Adrenal gland (tissue), 12 donors: ENCODE measurements around the gene USP40. TPM values are rescaled to one million over a fixed set of nuclear protein-coding genes. Genes with fewer than 3 reads are reported as not detected.

Source experiments
- DNase-seq, 7 donors: peaks; one replicate each; pipeline ENCODE4 v3.0.0-alpha.2; 2019 to 2020
- H3K27ac ChIP-seq, 5 donors: fragments of 200-600 bp; sonication (generic) in 4 of 5; 1 replicate in 3 of 5; 2 replicates in 2 of 5; pipeline versions ENCODE4 v1.5.1 to v1.8.0; 2016 to 2020; ENCODE audit warnings: mild to moderate bottlenecking in 1 of 5
- H3K27me3 ChIP-seq: fragments of 200-600 bp; 2 replicates; pipeline ENCODE4 v1.8.0; 2021
- H3K36me3 ChIP-seq, 2 donors: fragments of 200-600 bp; replicated peaks in 1 of 2; 1 replicate in 1 of 2; 2 replicates in 1 of 2; pipeline versions ENCODE4 v1.5.1 to v1.8.0; 2018 to 2022
- H3K4me1 ChIP-seq, 2 donors: fragments of 200-600 bp; replicated peaks in 1 of 2; 1 replicate in 1 of 2; 2 replicates in 1 of 2; pipeline versions ENCODE4 v1.5.1 to v1.8.0; 2018 to 2021
- H3K4me3 ChIP-seq, 4 donors: fragments of 200-600 bp; sonication (generic) in 3 of 4; one replicate each; pipeline ENCODE4 v1.5.1; 2016 to 2018
- H3K9me3 ChIP-seq, 3 donors: fragments of 200-600 bp; sonication (generic) in 1 of 3; replicated peaks in 1 of 3; 1 replicate in 2 of 3; 2 replicates in 1 of 3; pipeline versions ENCODE4 v1.5.1 to v1.8.0; 2016 to 2021
- CTCF ChIP-seq, 6 experiments: fragments of 450-650 bp in 4 of 6; fragments of 200-600 bp in 2 of 6; sonication (generic) in 1 of 6; IDR thresholded peaks; 1 replicate in 5 of 6; 2 replicates in 1 of 6; pipeline versions ENCODE4 v1.5.1 to v1.8.0; 2016 to 2021; ENCODE audit warnings: antibody characterized with exemption in 6 of 6, mild to moderate bottlenecking in 2 of 6, moderate library complexity in 1 of 6
- POLR2A ChIP-seq, 2 donors: fragments of 450-650 bp; IDR thresholded peaks; one replicate each; pipeline ENCODE4 v1.6.1; 2017; ENCODE audit warnings: antibody characterized with exemption in 2 of 2, mild to moderate bottlenecking in 2 of 2, moderate library complexity in 1 of 2
- WGBS, 4 donors: extraction: QIAGEN DNeasy Blood & Tissue Kit in 2 of 4; methylation state at CpG; one replicate each; pipeline versions ENCODE4 v1.1.5 to v1.1.7; 2013 to 2017; 5-methylcytosine and 5-hydroxymethylcytosine counted together
- intact Hi-C, 2 donors: fragments of 100-400 bp; cut with DNase I; formaldehyde crosslinking; loops; one replicate each; pipeline versions ENCODE4 v1.14.1 to v1.15.0; 2022 to 2023
- polyA plus RNA-seq, 3 donors: library from polyadenylated mRNA; stranded (reverse); fragments of 200-250 nt in 2 of 3; fragments of 350-450 nt in 1 of 3; fragmentation: Illumina TruSeq in 1 of 3; extraction: RNeasy Lipid Tissue Mini Kit (QIAGEN cat#74804) in 1 of 3; gene quantifications; one replicate each; pipeline ENCODE4 v1.2.3, GENCODE V29; 2013 to 2014
- total RNA-seq, 9 donors: library from RNA; depleted of rRNA in 4 of 9; stranded (reverse); fragments of >200 nt in 4 of 9; fragments of 120-200 nt in 1 of 9; fragmentation: NEBNext Ultra II Directional in 1 of 9; extraction: Animal tissue kit (Norgen Biotek cat#: 25700) in 1 of 9; gene quantifications; one replicate each; pipeline versions ENCODE4 v1.1.0 to v1.2.4, GENCODE V29; 2013 to 2023
- donor health status: healthy with polysubstance abuse.
- donor health status: Bipolar disorder and iron deficiency.
- donor health status: DM: yes; HTN: yes; CAD: no.
- donor health status: DM: no; HTN: no; CAD: no.
- donor health status: DM: no; HTN: no; CAD: no.
- donor health status: DM: yes; HTN: yes; CAD: no.

USP40 gene
- total and polyA plus RNA-seq, 12 donors = 25.1 to 98.7 (median 46.3) TPM

GRCh38 chr2:233455491-233455890 is 111.1 kb downstream of the USP40 start:
- no peaks in the 10 kb centered on the region for H3K4me1 ChIP-seq
- H3K4me3 ChIP-seq = no peak overlapping the region
- intact Hi-C loops = no loop called here
- no peaks in the 10 kb centered on the region for H3K27me3 ChIP-seq
- H3K36me3 ChIP-seq = peaks cover 0 to 77% of the 10 kb centered on the region in 2 donors
- no peak for DNase-seq
- TF ChIP-seq CTCF (IDR thresholded peaks at IDR 0.05) (no peak), POLR2A (IDR thresholded peaks at IDR 0.05) (no peak)
- H3K9me3 ChIP-seq = no peaks in the 10 kb centered on the region
- WGBS, 4 donors = 94 to 98% (median 97%) methylated on average over 5 to 7 of the region's 7 CpGs
- H3K27ac ChIP-seq = no peak overlapping the region

GRCh38 chr2:233455006-233455405 is 111.6 kb downstream of the USP40 start:
- H3K36me3 ChIP-seq = peaks cover 0 to 77% of the 10 kb centered on the region in 2 donors
- H3K4me1 ChIP-seq = no peaks in the 10 kb centered on the region
- no peaks in the 10 kb centered on the region for H3K9me3 ChIP-seq
- H3K27me3 ChIP-seq = no peaks in the 10 kb centered on the region
- H3K4me3 ChIP-seq = no peak overlapping the region
- no peak overlapping the region for H3K27ac ChIP-seq
- 93 to 95% (median 93%) methylated on average over 11 of the region's 11 CpGs for WGBS, 4 donors
- no peak for DNase-seq
- TF ChIP-seq CTCF (IDR thresholded peaks at IDR 0.05) (no peak), POLR2A (IDR thresholded peaks at IDR 0.05) (no peak)
- intact Hi-C loops = no loop called here

GRCh38 chr2:233453916-233454315 is 112.7 kb downstream of the USP40 start:
- no peak for TF ChIP-seq CTCF (IDR thresholded peaks at IDR 0.05)
- no peak for TF ChIP-seq POLR2A (IDR thresholded peaks at IDR 0.05)
- DNase-seq = no peak
- Histone ChIP-seq H3K4me3 (no peak overlapping the region), H3K4me1 (no peaks in the 10 kb centered on the region), H3K9me3 (no peaks in the 10 kb centered on the region), H3K36me3 (peaks cover 0 to 76% of the 10 kb centered on the region in 2 donors), H3K27me3 (no peaks in the 10 kb centered on the region), H3K27ac (no peak overlapping the region)
- intact Hi-C loops = no loop called here
- WGBS, 4 donors = 96 to 98% (median 97%) methylated on average over 8 of the region's 8 CpGs

- TF ChIP-seq POLR2A (IDR thresholded peaks at IDR 0.05) (no peak), CTCF (IDR thresholded peaks at IDR 0.05) (no peak)
- no peak overlapping the region for H3K4me3 ChIP-seq
- no peaks in the 10 kb centered on the region for H3K4me1 ChIP-seq
- DNase-seq = no peak
- intact Hi-C loops = no loop called here
- no peak overlapping the region for H3K27ac ChIP-seq
- no peaks in the 10 kb centered on the region for H3K9me3 ChIP-seq
- H3K27me3 ChIP-seq = no peaks in the 10 kb centered on the region
- peaks cover 0 to 74% of the 10 kb centered on the region in 2 donors for H3K36me3 ChIP-seq
- WGBS, 4 donors = 83 to 96% (median 89%) methylated on average over 9 to 10 of the region's 10 CpGs
These were observed 113.3 kb downstream of the USP40 start for GRCh38 chr2:233453111-233453915.
